Mesendoderm (in vitro differentiated cells): ENCODE data around the gene C2orf49.

Experiments used
- DNase-seq: peaks from one replicate; pipeline ENCODE4 v3.0.0; 2013
- H2AK5ac ChIP-seq: 2 replicates; pipeline ENCODE4 v1.6.1; 2013; ENCODE audit warnings: low read length, inconsistent platforms
- H2BK120ac ChIP-seq: 2 replicates; pipeline ENCODE4 v1.6.1; 2013; ENCODE audit warnings: low read depth, mild to moderate bottlenecking, low read length, moderate library complexity, mixed read lengths
- H2BK15ac ChIP-seq: replicated peaks from 2 replicates; pipeline ENCODE4 v1.6.1; 2013; ENCODE audit warnings: low read depth, mild to moderate bottlenecking, moderate library complexity
- H2BK5ac ChIP-seq: 2 replicates; pipeline ENCODE4 v1.6.1; 2013; ENCODE audit warnings: low read length, inconsistent platforms
- H3K18ac ChIP-seq: 2 replicates; pipeline ENCODE4 v1.6.1; 2013; ENCODE audit warnings: mild to moderate bottlenecking, low read length, mixed read lengths
- H3K23ac ChIP-seq: one replicate; pipeline ENCODE4 v1.6.1; 2013; ENCODE audit warnings: low read length
- H3K27ac ChIP-seq: 2 replicates; pipeline ENCODE4 v1.5.1; 2013; ENCODE audit warnings: low read depth, mild to moderate bottlenecking, inconsistent platforms, low read length, moderate library complexity
- H3K27me3 ChIP-seq: 2 replicates; pipeline ENCODE4 v1.6.1; 2013; ENCODE audit warnings: low read length, control low read depth, mild to moderate bottlenecking, inconsistent platforms; ENCODE audit not compliant: insufficient read depth, poor library complexity
- H3K36me3 ChIP-seq: 2 replicates; pipeline ENCODE4 v1.6.1; 2013; ENCODE audit warnings: low read length, inconsistent platforms; ENCODE audit not compliant: control insufficient read depth, insufficient read depth
- H3K4ac ChIP-seq: one replicate; pipeline ENCODE4 v1.6.1; 2013; ENCODE audit warnings: low read depth, mild to moderate bottlenecking, low read length, moderate library complexity
- H3K4me1 ChIP-seq: 2 replicates; pipeline ENCODE4 v1.6.1; 2013; ENCODE audit warnings: low read depth, low read length, inconsistent platforms; ENCODE audit not compliant: control insufficient read depth
- H3K4me2 ChIP-seq: 2 replicates; pipeline ENCODE4 v1.6.1; 2013; ENCODE audit warnings: low read length
- H3K4me3 ChIP-seq: 2 replicates; pipeline ENCODE4 v1.5.1; 2013; ENCODE audit warnings: mild to moderate bottlenecking, low read length
- H3K56ac ChIP-seq: one replicate; pipeline ENCODE4 v1.6.1; 2013; ENCODE audit warnings: low read length
- H3K79me1 ChIP-seq: 2 replicates; pipeline ENCODE4 v1.6.1; 2013; ENCODE audit warnings: low read length, inconsistent platforms
- H3K79me2 ChIP-seq: 2 replicates; pipeline ENCODE4 v1.6.1; 2013; ENCODE audit warnings: mild to moderate bottlenecking, low read length; ENCODE audit not compliant: control insufficient read depth, insufficient read depth
- H3K9ac ChIP-seq: 2 replicates; pipeline ENCODE4 v1.6.1; 2013; ENCODE audit warnings: low read length, inconsistent platforms
- H4K5ac ChIP-seq: one replicate; pipeline ENCODE4 v1.6.1; 2013; ENCODE audit warnings: low read length
- H4K8ac ChIP-seq: one replicate; pipeline ENCODE4 v1.6.1; 2013; ENCODE audit warnings: low read depth, mild to moderate bottlenecking, control low read depth, low read length, moderate library complexity
- WGBS: extraction: QIAGEN DNeasy Blood & Tissue Kit; methylation state at CpG from one replicate; pipeline ENCODE4 v1.1.7; 2013; ENCODE audit warnings: low lambda C conversion rate, missing lambda C conversion rate; ENCODE audit not compliant: insufficient coverage; ENCODE audit errors: extremely low coverage; 5-methylcytosine and 5-hydroxymethylcytosine counted together

C2orf49 gene

DNA sequence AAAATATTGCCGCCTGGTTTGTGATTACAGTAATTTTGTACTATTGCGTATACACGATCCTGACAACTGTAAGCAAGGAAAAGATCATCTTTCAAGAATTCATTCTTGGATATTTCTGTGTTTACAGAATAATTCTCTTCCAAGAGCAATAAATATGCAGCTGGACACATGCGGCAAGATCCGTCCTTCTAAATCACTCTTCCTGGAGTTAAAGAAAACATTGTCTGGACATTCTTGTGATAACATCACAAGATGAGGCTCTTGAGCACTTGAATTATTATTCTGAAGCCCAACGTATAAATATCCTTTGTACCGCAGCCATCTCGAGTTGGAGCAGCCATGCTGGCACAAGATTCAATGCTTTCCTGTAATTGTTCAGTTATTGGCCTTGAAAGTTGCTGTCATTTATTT, 51.6 kb downstream of the C2orf49 start:
- Histone ChIP-seq H3K27ac (no peak overlapping the region), H3K27me3 (no peaks in the 10 kb centered on the region), H3K18ac (no peak overlapping the region), H3K36me3 (no peaks in the 10 kb centered on the region), H2BK5ac (no peak overlapping the region), H3K23ac (no peak overlapping the region), H3K79me1 (peaks cover 9% of the 10 kb centered on the region), H3K56ac (no peak overlapping the region), H3K4me1 (no peaks in the 10 kb centered on the region), H3K4ac (no peak overlapping the region), H3K4me3 (no peak overlapping the region), H3K9ac (no peak overlapping the region), H4K8ac (no peak overlapping the region), H3K79me2 (peaks cover 14% of the 10 kb centered on the region), H2BK120ac (no peak overlapping the region), H4K5ac (no peak overlapping the region), H2BK15ac (no peak overlapping the region), H2AK5ac (no peak overlapping the region), H3K4me2 (no peak overlapping the region)
- WGBS = no CpG with 5 or more reads among the region's 8 CpGs
- DNase-seq = no peak

DNA sequence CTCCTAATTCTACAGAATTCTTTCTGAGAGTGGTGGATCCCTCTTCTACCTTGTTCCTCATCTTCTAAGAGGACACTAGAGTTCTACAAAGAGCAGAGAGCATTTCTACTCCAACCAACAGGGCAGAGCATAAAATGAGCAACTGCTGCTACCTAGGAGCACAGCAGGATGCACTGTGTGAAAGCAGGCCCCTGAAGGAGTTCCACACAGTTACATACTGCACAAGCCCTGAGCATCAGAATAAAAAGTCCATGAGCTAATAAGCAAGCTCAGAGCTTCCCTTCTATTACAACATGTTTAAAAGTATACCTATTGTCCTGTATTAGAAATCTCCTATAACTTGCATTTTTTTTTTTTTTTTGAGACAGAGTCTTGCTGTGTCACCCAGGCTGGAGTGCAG, 53.1 kb downstream of the C2orf49 start:
- H3K79me1 ChIP-seq = peaks cover 12% of the 10 kb centered on the region
- H3K27ac ChIP-seq = no peak overlapping the region
- H2BK15ac ChIP-seq = no peak overlapping the region
- no peak overlapping the region for H3K18ac ChIP-seq
- no peaks in the 10 kb centered on the region for H3K27me3 ChIP-seq
- no peak overlapping the region for H2BK120ac ChIP-seq
- H2BK5ac ChIP-seq = no peak overlapping the region
- H3K4me3 ChIP-seq = no peak overlapping the region
- no peak overlapping the region for H3K23ac ChIP-seq
- no peak overlapping the region for H2AK5ac ChIP-seq
- H4K8ac ChIP-seq = no peak overlapping the region
- H3K79me2 ChIP-seq = peaks cover 16% of the 10 kb centered on the region
- H3K56ac ChIP-seq = no peak overlapping the region
- H3K36me3 ChIP-seq = no peaks in the 10 kb centered on the region
- no peaks in the 10 kb centered on the region for H3K4me1 ChIP-seq
- no peak for DNase-seq
- H3K9ac ChIP-seq = no peak overlapping the region
- H3K4ac ChIP-seq = no peak overlapping the region
- no peak overlapping the region for H3K4me2 ChIP-seq
- H4K5ac ChIP-seq = no peak overlapping the region

- no peak overlapping the region for H2BK120ac ChIP-seq
- H3K27me3 ChIP-seq = no peaks in the 10 kb centered on the region
- no peaks in the 10 kb centered on the region for H3K36me3 ChIP-seq
- H3K18ac ChIP-seq = no peak overlapping the region
- H3K4ac ChIP-seq = no peak overlapping the region
- no peak overlapping the region for H3K27ac ChIP-seq
- no peak for DNase-seq
- WGBS = no CpG with 5 or more reads among the region's 5 CpGs
- H3K56ac ChIP-seq = peak overlapping the region; percentile 3
- no peak overlapping the region for H3K4me2 ChIP-seq
- H4K5ac ChIP-seq = no peak overlapping the region
- H2AK5ac ChIP-seq = no peak overlapping the region
- H3K79me2 ChIP-seq = peaks cover 20% of the 10 kb centered on the region
- H3K23ac ChIP-seq = no peak overlapping the region
- H3K4me1 ChIP-seq = no peaks in the 10 kb centered on the region
- peaks cover 14% of the 10 kb centered on the region for H3K79me1 ChIP-seq
- H3K9ac ChIP-seq = no peak overlapping the region
- no peak overlapping the region for H2BK5ac ChIP-seq
- H2BK15ac ChIP-seq = no peak overlapping the region
- no peak overlapping the region for H4K8ac ChIP-seq
- no peak overlapping the region for H3K4me3 ChIP-seq
Measured at GRCh38 chr2:105391058-105391627, 53.8 kb downstream of the C2orf49 start.

GRCh38 chr2:105391763-105392662, 54.7 kb downstream of the C2orf49 start:
- H4K8ac ChIP-seq = no peak overlapping the region
- no peak overlapping the region for H3K18ac ChIP-seq
- no peak overlapping the region for H3K23ac ChIP-seq
- no peak overlapping the region for H3K4ac ChIP-seq
- H3K4me2 ChIP-seq = no peak overlapping the region
- WGBS = no CpG with 5 or more reads among the region's 9 CpGs
- no peaks in the 10 kb centered on the region for H3K4me1 ChIP-seq
- H3K79me1 ChIP-seq = peaks cover 17% of the 10 kb centered on the region
- no peak overlapping the region for H2BK120ac ChIP-seq
- H2BK5ac ChIP-seq = no peak overlapping the region
- no peaks in the 10 kb centered on the region for H3K27me3 ChIP-seq
- H2BK15ac ChIP-seq = no peak overlapping the region
- no peak overlapping the region for H2AK5ac ChIP-seq
- no peak overlapping the region for H3K9ac ChIP-seq
- H3K56ac ChIP-seq = no peak overlapping the region
- H3K79me2 ChIP-seq = peaks cover 24% of the 10 kb centered on the region
- no peak for DNase-seq
- H3K4me3 ChIP-seq = no peak overlapping the region
- H4K5ac ChIP-seq = no peak overlapping the region
- no peak overlapping the region for H3K27ac ChIP-seq
- no peaks in the 10 kb centered on the region for H3K36me3 ChIP-seq

- Histone ChIP-seq H3K18ac (no peak overlapping the region), H3K36me3 (no peaks in the 10 kb centered on the region), H3K27ac (no peak overlapping the region), H2BK5ac (no peak overlapping the region), H3K79me1 (peaks cover 17% of the 10 kb centered on the region), H3K4me3 (no peak overlapping the region), H3K56ac (no peak overlapping the region), H3K79me2 (peaks cover 26% of the 10 kb centered on the region), H3K4ac (no peak overlapping the region), H3K27me3 (no peaks in the 10 kb centered on the region), H2BK120ac (no peak overlapping the region), H3K9ac (no peak overlapping the region), H3K4me1 (peaks cover 1% of the 10 kb centered on the region), H3K23ac (no peak overlapping the region), H4K8ac (no peak overlapping the region), H3K4me2 (no peak overlapping the region), H2BK15ac (no peak overlapping the region), H2AK5ac (no peak overlapping the region), H4K5ac (no peak overlapping the region)
- WGBS = no CpG with 5 or more reads among the region's 13 CpGs
- no peak for DNase-seq
Measured at GRCh38 chr2:105393373-105394055, 56.2 kb downstream of the C2orf49 start.
